DMS53 treated with DMSO at 0.1 percent for 48 hours (cell line): ENCODE measurements around the gene USP9X.
A peak's percentile ranks its signal among the peaks of the same experiment; 100 is the strongest.
"Not testable (repeated sequence)": the region's sequence is repeated elsewhere in the genome, so short reads cannot be mapped to it uniquely, and the experiment has no call there.

Source experiments
- DNase-seq: peaks from one replicate; lab custom pipeline; 2025; ENCODE audit not compliant: unreplicated experiment; lab: John Stamatoyannopoulos, UW

The USP9X gene

GRCh38 chrX:41084893-41085511 is at the start of gene USP9X:
Gene USP9X, plus strand, starts transcription at chrX:41085445. Its CDS starts 38,184 bp downstream, at chrX:41123629.
- DNase-seq = peak; percentile 48

DNA sequence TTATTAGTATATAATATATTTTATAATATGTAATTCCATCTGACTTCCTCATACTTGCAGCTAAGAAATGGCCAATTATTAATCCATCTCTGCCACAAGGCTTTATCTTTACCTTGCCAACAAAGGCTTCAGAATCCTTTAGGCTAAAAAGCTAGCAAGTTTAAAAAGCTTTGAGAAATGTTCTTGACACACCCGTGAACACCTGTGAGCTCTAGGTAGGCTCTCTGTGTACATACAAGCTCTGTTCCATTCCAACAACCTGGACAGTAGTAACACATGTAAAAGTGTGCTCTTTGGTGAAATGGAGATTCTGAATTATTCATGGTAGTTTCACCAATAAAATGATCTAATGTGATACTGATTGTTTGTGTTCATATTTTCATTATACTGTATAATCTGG is 49.7 kb upstream of the USP9X start:
- no peak for DNase-seq

DNA sequence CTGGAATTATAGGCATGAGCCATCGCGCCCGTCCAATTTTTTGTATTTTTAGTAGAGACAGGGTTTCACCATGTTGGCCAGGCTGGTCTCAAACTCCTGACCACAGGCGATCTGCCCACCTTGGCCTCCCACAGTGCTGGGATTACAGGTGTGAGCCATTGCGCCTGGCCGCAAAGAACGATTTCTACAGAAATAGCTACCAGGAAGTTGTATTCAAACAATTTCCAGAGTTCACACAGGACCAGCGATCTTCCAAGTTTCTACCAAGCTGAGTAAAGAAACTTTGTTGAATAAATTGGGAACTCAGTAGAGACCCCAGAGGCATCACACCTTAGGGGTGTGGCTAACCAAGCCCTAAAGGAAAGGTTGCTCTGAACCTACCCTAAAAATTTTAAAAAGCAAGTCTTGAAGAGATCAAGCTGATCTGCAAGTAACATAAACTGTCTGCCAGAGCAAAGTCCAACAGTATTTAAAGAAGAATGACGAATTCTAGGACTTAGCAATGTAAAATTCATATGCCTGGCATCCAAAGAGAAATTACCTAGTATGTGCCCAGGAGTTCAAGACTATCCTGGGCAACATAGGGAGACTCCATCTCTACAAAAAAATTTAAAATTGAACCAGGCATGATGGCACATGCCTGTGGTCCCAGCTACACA is 48.4 kb upstream of the USP9X start:
- DNase-seq = no peak

GRCh38 chrX:41043196-41043595 is 42.0 kb upstream of the USP9X start:
- DNase-seq = no peak

DNA sequence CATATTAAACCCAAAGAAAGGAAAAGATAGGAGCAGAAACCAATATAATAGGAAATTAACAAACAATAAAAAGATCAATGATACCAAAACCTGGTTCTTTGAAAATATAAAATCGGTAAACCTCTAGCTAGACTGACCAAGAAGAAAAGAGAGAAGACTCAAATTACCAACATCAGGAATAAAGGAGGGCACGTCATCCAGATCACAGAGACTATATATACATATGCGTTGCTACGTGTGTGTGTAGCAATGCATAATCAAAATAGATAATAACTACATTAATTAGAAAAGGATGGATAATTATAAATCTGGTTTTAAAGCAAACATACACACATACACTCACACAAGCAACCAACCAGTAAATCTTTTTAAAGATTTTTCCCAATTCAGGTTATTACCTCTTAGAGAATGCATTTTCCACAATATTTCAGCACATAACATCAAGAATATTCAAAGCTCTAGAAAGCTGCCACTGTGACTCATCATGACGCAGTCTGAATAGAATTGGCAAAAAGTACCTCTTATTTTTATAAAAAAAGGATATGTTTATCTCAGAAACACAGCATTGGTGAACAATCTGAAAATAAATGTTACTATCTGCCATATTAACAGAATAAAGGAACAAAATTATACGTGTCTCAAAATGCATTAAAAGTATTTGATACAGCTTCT is 41.4 kb upstream of the USP9X start:
- DNase-seq = no peak

DNA sequence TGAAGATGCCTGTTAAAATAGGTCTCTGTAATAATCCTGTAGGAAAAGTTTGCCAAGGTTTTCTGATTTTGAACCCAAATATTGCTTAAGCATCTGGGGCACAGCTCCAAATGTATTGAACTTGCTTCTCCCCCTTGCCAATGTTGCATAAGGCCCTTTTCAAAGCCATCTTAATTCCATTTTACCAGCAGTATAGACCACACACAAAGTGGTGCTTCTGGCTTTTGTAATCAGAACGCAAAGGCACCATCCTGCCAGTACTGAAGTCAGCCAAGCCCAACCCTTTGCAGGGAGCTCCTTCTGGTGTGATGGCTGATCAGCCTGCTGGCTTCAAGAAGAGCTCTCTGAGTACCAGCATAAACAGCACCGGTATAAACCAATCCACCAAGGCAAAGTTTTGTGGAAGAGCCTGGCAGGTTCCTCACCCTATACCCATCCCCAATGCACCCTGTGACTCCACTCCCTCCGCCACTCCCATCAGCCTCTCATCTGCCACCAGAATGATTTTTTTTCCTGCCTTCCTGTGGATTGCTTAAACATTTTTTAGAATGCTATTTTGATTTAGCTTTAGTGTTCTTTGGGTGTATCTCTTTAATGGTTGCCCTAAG is 39.2 kb upstream of the USP9X start:
- DNase-seq = no peak

DNA sequence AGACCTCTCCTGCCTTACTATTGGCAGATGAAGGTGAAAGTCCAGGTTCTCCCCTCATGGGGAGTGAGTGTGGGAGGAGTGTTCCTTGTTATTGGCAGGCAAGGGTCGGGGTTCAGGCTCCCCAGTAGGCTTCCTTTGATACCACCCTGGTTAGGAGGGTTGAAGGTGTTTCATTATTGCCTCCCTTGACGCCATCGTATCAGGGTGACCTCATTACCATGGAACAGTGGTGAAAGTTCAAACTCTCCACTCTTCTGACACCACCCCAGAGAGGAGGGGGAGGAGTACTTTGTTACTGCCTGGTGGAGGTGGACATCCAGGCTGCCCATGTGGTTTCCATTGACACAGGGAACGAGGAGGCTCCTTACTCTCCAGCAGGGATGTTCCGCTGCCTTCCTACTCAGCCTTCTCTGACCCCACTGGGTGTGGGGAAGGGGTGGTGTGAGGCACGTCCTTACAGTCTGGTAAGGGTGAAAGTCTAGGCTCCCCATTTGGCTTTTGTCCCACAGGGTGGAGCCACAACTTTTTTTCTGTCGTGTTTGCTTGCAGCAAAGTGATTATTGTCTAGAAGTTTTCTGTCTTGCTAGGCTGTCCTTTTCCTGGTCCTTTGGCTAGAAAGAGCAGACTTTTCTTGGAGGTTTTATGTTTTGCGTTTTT is 37.2 kb upstream of the USP9X start:
- no peak for DNase-seq

DNA sequence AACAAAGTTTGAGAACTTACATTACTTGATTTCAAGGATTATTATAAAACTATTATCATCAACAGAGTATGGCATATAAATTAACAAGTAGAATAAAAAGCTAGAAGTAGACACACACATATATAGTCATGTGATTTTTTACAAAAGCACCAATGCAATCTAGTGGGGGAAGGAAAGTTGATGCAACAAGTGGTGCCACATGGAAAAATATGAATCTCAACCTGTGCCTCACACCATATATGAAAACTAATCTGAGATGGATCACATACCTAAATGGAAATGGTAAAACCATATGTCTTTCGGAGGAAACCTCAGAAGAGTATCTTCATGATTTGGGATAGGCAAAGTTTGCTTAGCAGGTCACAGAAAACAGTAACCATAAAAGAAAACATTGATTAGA is 34.9 kb upstream of the USP9X start:
- no peak for DNase-seq

DNA sequence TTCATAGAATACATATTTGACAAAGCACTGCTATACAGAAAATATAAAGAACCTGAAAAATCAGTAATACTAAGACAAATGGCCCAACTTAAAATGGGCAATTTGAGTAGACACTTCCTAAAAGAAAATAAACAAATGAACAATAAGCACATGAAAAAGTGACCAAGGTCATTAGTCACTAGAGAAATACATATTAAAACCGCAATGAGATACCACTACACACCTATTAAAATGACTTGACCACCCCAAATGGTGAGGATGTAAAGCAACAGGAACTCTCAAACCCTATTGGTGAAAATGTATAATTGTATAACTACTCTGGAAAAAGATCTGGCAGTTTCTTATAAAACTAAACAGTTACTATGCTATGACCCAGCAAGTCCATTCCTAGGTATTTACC is 34.0 kb upstream of the USP9X start:
- no peak for DNase-seq

DNA sequence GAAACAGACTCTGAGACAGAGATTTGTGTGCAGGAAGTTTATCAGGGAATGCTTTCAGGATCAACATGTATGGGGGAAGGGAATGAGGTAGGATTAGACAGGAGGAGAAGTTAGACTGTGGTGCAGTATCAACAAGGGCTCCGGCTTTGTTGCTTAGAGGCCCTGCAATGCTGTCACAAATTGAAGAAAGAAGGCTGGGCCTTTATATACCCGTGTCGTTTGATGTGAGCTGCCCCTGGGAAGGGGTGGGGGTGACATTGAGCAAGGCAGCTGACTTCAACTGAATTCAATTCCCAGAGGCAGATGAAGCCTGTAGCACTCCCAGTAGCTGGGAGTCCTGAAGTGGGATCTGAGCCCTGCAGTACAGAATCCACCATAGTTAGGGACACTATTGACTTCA is 29.5 kb upstream of the USP9X start:
- no peak for DNase-seq

DNA sequence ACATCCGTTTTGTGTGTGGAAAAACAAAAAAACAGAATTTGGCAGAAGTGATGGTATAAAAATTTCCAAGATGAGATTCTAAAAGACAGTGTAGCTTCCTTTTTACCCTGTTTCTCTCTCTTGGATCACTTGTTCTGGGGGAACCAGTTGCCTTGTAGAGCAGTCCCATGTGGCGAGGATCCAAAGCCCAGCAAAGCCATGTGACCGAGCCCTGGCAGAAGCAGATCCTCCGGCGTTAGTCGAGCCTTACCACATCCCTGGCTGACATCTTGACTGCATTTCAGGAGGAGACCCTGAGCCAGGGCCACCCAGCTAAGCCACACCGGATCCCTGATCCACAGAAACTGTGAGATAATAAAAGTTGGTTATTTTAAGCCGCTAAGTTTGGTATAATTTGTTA is 22.0 kb upstream of the USP9X start:
- DNase-seq = not testable (repeated sequence)

- DNase-seq = no peak
Measured at GRCh38 chrX:41064018-41064417, 21.2 kb upstream of the USP9X start.

DNA sequence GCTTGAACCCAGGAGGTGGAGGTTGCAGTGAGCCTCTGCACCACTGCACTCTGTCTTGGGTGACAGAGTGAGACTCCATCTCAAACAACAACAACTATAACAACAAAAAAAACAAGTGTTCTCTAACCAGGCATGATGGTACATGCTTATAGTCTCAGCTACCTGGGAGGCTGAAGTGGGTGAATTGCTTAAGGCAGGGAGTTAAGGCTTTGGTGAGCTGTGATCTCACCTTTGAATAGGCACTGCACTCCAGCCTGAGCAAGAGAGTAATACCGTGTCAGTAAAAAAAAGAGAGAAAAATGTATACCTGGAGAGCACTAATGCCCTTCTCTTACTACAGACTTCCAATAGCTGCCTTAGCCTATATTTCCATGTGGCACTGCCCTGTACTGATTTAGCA is 18.9 kb upstream of the USP9X start:
- no peak for DNase-seq

- DNase-seq = no peak
Measured at GRCh38 chrX:41066969-41067368, 18.3 kb upstream of the USP9X start.

DNA sequence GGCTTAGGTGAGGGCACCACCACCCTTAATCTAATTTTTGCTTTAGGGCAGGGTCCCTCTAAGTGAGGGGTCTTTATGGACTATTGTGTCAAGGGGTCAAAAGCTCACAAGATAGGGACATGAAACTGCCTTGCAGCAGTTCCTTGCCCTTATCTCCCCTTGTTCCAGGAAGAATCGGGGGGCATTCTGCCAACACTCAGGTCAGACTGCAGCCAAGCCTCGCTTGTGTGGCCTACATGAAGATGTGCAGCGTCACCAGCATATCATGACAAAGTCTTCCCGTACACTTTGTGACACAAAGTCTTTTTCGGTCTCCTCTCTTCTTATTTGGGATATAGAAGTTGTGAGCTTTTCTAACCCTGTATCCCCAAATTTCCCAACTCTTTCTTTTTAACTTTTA is 17.5 kb upstream of the USP9X start:
- no peak for DNase-seq

GRCh38 chrX:41076742-41077141 is 8.5 kb upstream of the USP9X start:
- DNase-seq = no peak

GRCh38 chrX:41081821-41082220 is 3.4 kb upstream of the USP9X start:
- DNase-seq = no peak

GRCh38 chrX:41082783-41083182 is 2.5 kb upstream of the USP9X start:
- DNase-seq = no peak

DNA sequence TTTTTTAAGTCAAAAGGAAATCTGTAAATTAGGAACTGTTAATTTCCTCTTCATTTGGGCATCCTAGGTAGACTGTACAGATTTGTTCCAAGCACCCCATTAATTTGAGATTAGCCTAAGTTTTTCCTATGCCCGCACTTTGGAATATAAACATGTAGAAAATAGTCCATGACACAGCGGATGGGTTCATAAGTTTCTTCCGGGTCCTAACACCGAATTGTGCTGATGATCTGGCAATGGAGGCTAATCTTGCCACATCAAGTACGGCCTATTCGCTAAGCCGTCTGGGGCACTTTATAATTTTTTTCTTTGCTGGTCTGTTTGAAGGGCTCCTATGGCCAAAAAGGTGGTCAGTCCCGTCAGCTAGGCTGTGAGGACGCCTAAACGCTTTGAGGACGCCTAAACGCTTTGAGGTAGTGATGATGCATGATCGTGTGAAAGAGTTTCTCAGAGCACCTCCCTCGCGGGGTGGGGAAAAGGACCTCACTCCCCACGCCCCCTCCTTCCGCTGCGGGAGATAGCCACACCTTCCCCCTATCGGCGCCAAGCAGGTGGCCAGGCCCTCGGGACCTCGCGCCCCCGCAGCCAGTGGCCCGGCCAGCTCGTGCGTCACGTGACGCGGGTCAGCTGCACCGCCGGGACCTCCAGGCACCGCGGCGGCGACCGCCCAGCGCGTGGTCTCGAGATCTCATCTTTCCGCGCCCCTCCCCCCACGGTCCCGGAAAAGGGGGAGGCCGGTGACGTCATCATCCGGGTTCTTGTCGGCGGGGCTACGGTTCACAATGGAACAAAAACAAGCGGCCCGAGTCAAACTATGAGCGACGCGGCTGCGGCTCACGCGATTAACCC is 977 bp upstream of the USP9X start:
- DNase-seq = peak; percentile 98

DNA sequence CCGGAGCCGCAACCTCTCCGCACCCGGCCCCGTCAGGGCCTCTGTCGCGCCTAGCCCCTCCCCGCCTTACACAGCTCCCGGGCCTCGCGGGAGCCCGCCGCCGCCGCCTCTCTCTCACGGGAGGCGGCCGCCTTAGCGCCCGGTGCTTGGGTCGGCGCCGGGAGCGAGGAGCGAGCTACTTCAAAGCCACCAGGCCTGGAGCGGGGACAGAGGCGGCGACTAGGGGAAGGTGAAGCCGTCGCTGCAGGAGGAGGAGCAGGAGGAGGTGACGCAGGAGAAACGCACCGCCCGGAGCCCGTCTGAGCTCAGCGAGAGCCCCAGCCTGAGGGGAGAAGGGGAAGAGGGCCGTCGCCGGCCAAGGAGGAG is 250 bp downstream of the USP9X start:
- DNase-seq = no peak
